Measurements from ENCODE around the gene SLC41A3. TPM values are rescaled to one million over a fixed set of nuclear protein-coding genes. Genes with fewer than 3 reads are reported as not detected.

Gene SLC41A3
- total and polyA plus RNA-seq, 2 of the 8 experiments (the other 6 are each of a cell fraction or from before 2014, with no cell fraction given): 30.2 to 56.4 TPM

GRCh38 chr3:126076140-126076539 lies 7.8 kb downstream of the SLC41A3 start:
- Histone ChIP-seq H3K4me2 (ENCODE audit: insufficient read depth in 1 of 2, low read depth in 2 of 2, low read length in 2 of 2) (no peak overlapping the region), H2AFZ (ENCODE audit: low read length) (no peak overlapping the region), H2BK120ac (replicated peaks; ENCODE audit: low read depth, low read length) (no peak overlapping the region), H3K23me2 (ENCODE audit: low read depth, low read length) (no peaks in the 10 kb centered on the region), H3K18ac (ENCODE audit: extremely low read depth, low read length) (no peak overlapping the region), H3K4ac (replicated peaks; ENCODE audit: insufficient read length, low read depth, low read length) (no peak overlapping the region), H2BK5ac (ENCODE audit: low read depth, low read length) (no peak overlapping the region), H3K4me1 (replicated peaks in 1 of 4; ENCODE audit: control insufficient read depth in 3 of 4, insufficient read depth in 4 of 4, low read length in 3 of 4) (no peaks in the 10 kb centered on the region), H3K27ac (ENCODE audit: low read depth, low read length) (no peak overlapping the region), H3K23ac (ENCODE audit: insufficient read length) (no peak overlapping the region), H3K27me3 (replicated peaks in 1 of 4; ENCODE audit: control insufficient read depth in 3 of 4, extremely low read depth in 1 of 4, insufficient read depth in 3 of 4, low read length in 3 of 4) (no peaks in the 10 kb centered on the region), H2BK12ac (ENCODE audit: low read depth, low read length) (no peak overlapping the region), H2BK15ac (ENCODE audit: low read length) (no peak overlapping the region), H3K36me3 (ENCODE audit: control insufficient read depth in 2 of 4, insufficient read depth in 4 of 4, low read length in 3 of 4) (no peaks in the 10 kb centered on the region), H3K79me1 (ENCODE audit: low read depth, low read length) (no peaks in the 10 kb centered on the region), H4K20me1 (replicated peaks in 1 of 2; ENCODE audit: control insufficient read depth in 1 of 2, insufficient read depth in 2 of 2, low read length in 2 of 2) (no peaks in the 10 kb centered on the region), H4K5ac (ENCODE audit: insufficient read length, low read depth, low read length) (no peak overlapping the region), H4K8ac (ENCODE audit: extremely low read depth, insufficient read depth, low read length) (no peak overlapping the region), H4K91ac (replicated peaks; ENCODE audit: insufficient read length, low read length) (no peak overlapping the region), H3K79me2 (ENCODE audit: control insufficient read depth in 1 of 2, insufficient read depth in 2 of 2, low read length in 2 of 2) (no peaks in the 10 kb centered on the region), H3K9ac (replicated peaks in 1 of 4; ENCODE audit: extremely low read depth in 1 of 4, low read depth in 3 of 4, low read length in 3 of 4) (no peak overlapping the region), H3K9me3 (ENCODE audit: insufficient read depth in 2 of 2, low read depth in 1 of 2, low read length in 1 of 2) (no peaks in the 10 kb centered on the region), H3K56ac (replicated peaks; ENCODE audit: insufficient read length, low read depth, low read length) (no peak overlapping the region), H2BK20ac (ENCODE audit: low read length) (no peak overlapping the region), H2AK5ac (ENCODE audit: low read depth, low read length) (no peak overlapping the region), H3K4me3 (ENCODE audit: extremely low read depth in 1 of 4, insufficient read depth in 2 of 4, low read depth in 3 of 4, low read length in 4 of 4) (no peak overlapping the region), H3K14ac (ENCODE audit: insufficient read length) (no peak overlapping the region)
- FAIRE-seq (no peak), DNase-seq (ENCODE audit: low read depth in 1 of 2, low spot score in 2 of 2) (no peak)
- ChIA-PET CTCF (ENCODE audit: partially characterized antibody) (interaction anchor here (0.6 to 1.0 kb wide), 2 partner anchors 28 to 323 kb away, joined by 3 read pairs; no protein-coding TSS in a partner anchor), POLR2A (ENCODE audit: partially characterized antibody) (no interaction called here)
- no peak for TF ChIP-seq HDAC6 (IDR thresholded peaks at IDR 0.05; ENCODE audit: low read depth, low read length)
- TF ChIP-seq BCL11A (IDR thresholded peaks at IDR 0.05; ENCODE audit: low read depth in 2 of 2, low read length in 2 of 2): no peak
- no peak for TF ChIP-seq ZNF274 (IDR thresholded peaks at IDR 0.05; ENCODE audit: borderline replicate concordance, extremely low read depth, low read length)
- no peak for TF ChIP-seq JUN (IDR thresholded peaks at IDR 0.05; ENCODE audit: low read depth, low read length)
- no peak for TF ChIP-seq POU5F1 (IDR thresholded peaks at IDR 0.05; ENCODE audit: low read depth, low read length)
